HUES48 (cell line): ENCODE results near the gene KRT6B.

Experiments
- H3K27ac ChIP-seq: one replicate; pipeline ENCODE4 v1.7.0; 2013; ENCODE audit warnings: low read depth, low read length, inconsistent platforms
- H3K27me3 ChIP-seq: 2 replicates; pipeline ENCODE4 v1.6.1; 2013; ENCODE audit warnings: mild to moderate bottlenecking, low read length; ENCODE audit not compliant: control insufficient read depth, insufficient read depth
- H3K36me3 ChIP-seq: 2 replicates; pipeline ENCODE4 v1.6.1; 2013; ENCODE audit warnings: low read length; ENCODE audit not compliant: control insufficient read depth, insufficient read depth
- H3K4me1 ChIP-seq: 2 replicates; pipeline ENCODE4 v1.6.1; 2013; ENCODE audit warnings: mild to moderate bottlenecking, low read length; ENCODE audit not compliant: control insufficient read depth, insufficient read depth
- H3K4me3 ChIP-seq: 2 replicates; pipeline ENCODE4 v1.5.1; 2013; ENCODE audit warnings: mild to moderate bottlenecking, low read depth, low read length
- H3K9ac ChIP-seq: 2 replicates; pipeline ENCODE4 v1.6.1; 2013; ENCODE audit warnings: mild to moderate bottlenecking, low read depth, low read length, moderate library complexity
- H3K9me3 ChIP-seq: 2 replicates; pipeline ENCODE4 v1.6.1; 2013; ENCODE audit warnings: low read length; ENCODE audit not compliant: control insufficient read depth, insufficient read depth

KRT6B gene

GRCh38 chr12:52444647-52445595 lies 7.0 kb downstream of the KRT6B start:
- no peaks in the 10 kb centered on the region for H3K36me3 ChIP-seq
- H3K4me3 ChIP-seq, result no peak overlapping the region
- peaks cover 8% of the 10 kb centered on the region for H3K4me1 ChIP-seq
- no peak overlapping the region for H3K9ac ChIP-seq
- H3K9me3 ChIP-seq, result no peaks in the 10 kb centered on the region
- no peaks in the 10 kb centered on the region for H3K27me3 ChIP-seq
- H3K27ac ChIP-seq, result no peak overlapping the region

- Histone ChIP-seq H3K9ac (no peak overlapping the region), H3K4me1 (peaks cover 8% of the 10 kb centered on the region), H3K9me3 (no peaks in the 10 kb centered on the region), H3K36me3 (no peaks in the 10 kb centered on the region), H3K27me3 (no peaks in the 10 kb centered on the region), H3K27ac (no peak overlapping the region), H3K4me3 (no peak overlapping the region)
Measured at GRCh38 chr12:52443966-52444365, 8.0 kb downstream of the KRT6B start.

- no peaks in the 10 kb centered on the region for H3K36me3 ChIP-seq
- H3K27me3 ChIP-seq, result no peaks in the 10 kb centered on the region
- no peak overlapping the region for H3K9ac ChIP-seq
- H3K27ac ChIP-seq, result peak overlapping the region; percentile 7
- H3K9me3 ChIP-seq, result no peaks in the 10 kb centered on the region
- H3K4me3 ChIP-seq, result no peak overlapping the region
- peaks cover 8% of the 10 kb centered on the region for H3K4me1 ChIP-seq
Measured at GRCh38 chr12:52442600-52443061, 9.3 kb downstream of the KRT6B start.

- H3K27ac ChIP-seq, result peak overlapping the region; percentile 39
- H3K4me3 ChIP-seq, result no peak overlapping the region
- H3K27me3 ChIP-seq, result no peaks in the 10 kb centered on the region
- H3K36me3 ChIP-seq, result no peaks in the 10 kb centered on the region
- peaks cover 8% of the 10 kb centered on the region for H3K4me1 ChIP-seq
- H3K9me3 ChIP-seq, result no peaks in the 10 kb centered on the region
- no peak overlapping the region for H3K9ac ChIP-seq
Measured at GRCh38 chr12:52441320-52441911, 10.5 kb downstream of the KRT6B start.

- Histone ChIP-seq H3K4me1 (peaks cover 8% of the 10 kb centered on the region), H3K9me3 (no peaks in the 10 kb centered on the region), H3K27me3 (no peaks in the 10 kb centered on the region), H3K4me3 (no peak overlapping the region), H3K27ac (peak overlapping the region; percentile 39), H3K36me3 (no peaks in the 10 kb centered on the region), H3K9ac (no peak overlapping the region)
Measured at GRCh38 chr12:52440821-52441319, 11.1 kb downstream of the KRT6B start.

- H3K9ac ChIP-seq, result no peak overlapping the region
- no peak overlapping the region for H3K4me3 ChIP-seq
- no peaks in the 10 kb centered on the region for H3K27me3 ChIP-seq
- no peak overlapping the region for H3K27ac ChIP-seq
- H3K9me3 ChIP-seq, result no peaks in the 10 kb centered on the region
- H3K36me3 ChIP-seq, result no peaks in the 10 kb centered on the region
- peaks cover 8% of the 10 kb centered on the region for H3K4me1 ChIP-seq
Measured at GRCh38 chr12:52439845-52440244, 12.1 kb downstream of the KRT6B start.

GRCh38 chr12:52439420-52439819 lies 12.5 kb downstream of the KRT6B start:
- H3K9me3 ChIP-seq, result no peaks in the 10 kb centered on the region
- H3K27ac ChIP-seq, result no peak overlapping the region
- no peak overlapping the region for H3K4me3 ChIP-seq
- H3K9ac ChIP-seq, result no peak overlapping the region
- no peaks in the 10 kb centered on the region for H3K36me3 ChIP-seq
- no peaks in the 10 kb centered on the region for H3K27me3 ChIP-seq
- peaks cover 8% of the 10 kb centered on the region for H3K4me1 ChIP-seq

GRCh38 chr12:52438305-52439301 lies 13.3 kb downstream of the KRT6B start:
- H3K4me3 ChIP-seq, result no peak overlapping the region
- H3K36me3 ChIP-seq, result no peaks in the 10 kb centered on the region
- H3K27ac ChIP-seq, result no peak overlapping the region
- no peak overlapping the region for H3K9ac ChIP-seq
- no peaks in the 10 kb centered on the region for H3K9me3 ChIP-seq
- no peaks in the 10 kb centered on the region for H3K27me3 ChIP-seq
- peaks cover 8% of the 10 kb centered on the region for H3K4me1 ChIP-seq

GRCh38 chr12:52437508-52437907 lies 14.4 kb downstream of the KRT6B start:
- H3K4me1 ChIP-seq, result peaks cover 4% of the 10 kb centered on the region
- no peaks in the 10 kb centered on the region for H3K9me3 ChIP-seq

GRCh38 chr12:52436828-52437474 lies 15.0 kb downstream of the KRT6B start:
- Histone ChIP-seq H3K27me3 (no peaks in the 10 kb centered on the region), H3K4me3 (no peak overlapping the region), H3K4me1 (no peaks in the 10 kb centered on the region; the same call in 1 of the 2 replicates), H3K27ac (no peak overlapping the region), H3K36me3 (no peaks in the 10 kb centered on the region), H3K9ac (no peak overlapping the region), H3K9me3 (no peaks in the 10 kb centered on the region)

More at GRCh38 chr12:52437508-52437907, 14.4 kb downstream of the KRT6B start:
- no peaks in the 10 kb centered on the region for H3K27me3 ChIP-seq
- H3K36me3 ChIP-seq, result no peaks in the 10 kb centered on the region
- no peak overlapping the region for H3K9ac ChIP-seq
- H3K27ac ChIP-seq, result no peak overlapping the region
- H3K4me3 ChIP-seq, result no peak overlapping the region
